ENCODE measurements around the gene PLS3. TPM values are rescaled to one million over a fixed set of nuclear protein-coding genes. Genes with fewer than 3 reads are reported as not detected.

PLS3 gene
- total RNA-seq, 1 donor from 2014 or later: 122 TPM

DNA sequence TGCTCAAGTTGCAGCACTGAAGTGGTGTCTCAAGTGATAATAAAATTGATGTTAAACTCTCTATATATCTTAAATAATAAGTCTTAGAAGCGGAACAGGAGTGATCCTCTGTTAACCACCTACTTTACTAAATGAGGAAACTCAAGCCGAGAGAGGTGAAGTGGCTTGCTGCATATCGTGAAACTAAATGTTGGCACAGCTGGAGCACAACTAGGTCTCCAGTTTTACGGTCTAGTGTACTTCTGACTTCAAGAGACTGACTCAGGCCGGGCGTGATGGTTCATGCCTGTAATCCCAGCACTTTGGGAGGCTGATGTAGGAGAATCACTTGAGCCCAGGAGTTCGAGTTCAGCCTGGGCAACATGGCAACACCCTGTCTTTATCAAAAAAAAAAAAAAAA lies 35.5 kb upstream of the PLS3 start:
- H3K4me1 Mint-ChIP-seq (ENCODE audit: unreplicated experiment): no peaks in the 10 kb centered on the region
- no peaks in the 10 kb centered on the region for H3K27me3 Mint-ChIP-seq (ENCODE audit: unreplicated experiment)
- no peak overlapping the region for H3K4me3 Mint-ChIP-seq (ENCODE audit: unreplicated experiment)
- TF ChIP-seq CTCF (IDR thresholded peaks at IDR 0.05; ENCODE audit: unreplicated experiment): no peak
- no peaks in the 10 kb centered on the region for H3K9me3 Mint-ChIP-seq (ENCODE audit: unreplicated experiment)
- H3K36me3 Mint-ChIP-seq (ENCODE audit: low read depth, unreplicated experiment): no peaks in the 10 kb centered on the region
- no peak for DNase-seq (ENCODE audit: low spot score)
- H3K27ac Mint-ChIP-seq (ENCODE audit: unreplicated experiment): no peak overlapping the region

DNA sequence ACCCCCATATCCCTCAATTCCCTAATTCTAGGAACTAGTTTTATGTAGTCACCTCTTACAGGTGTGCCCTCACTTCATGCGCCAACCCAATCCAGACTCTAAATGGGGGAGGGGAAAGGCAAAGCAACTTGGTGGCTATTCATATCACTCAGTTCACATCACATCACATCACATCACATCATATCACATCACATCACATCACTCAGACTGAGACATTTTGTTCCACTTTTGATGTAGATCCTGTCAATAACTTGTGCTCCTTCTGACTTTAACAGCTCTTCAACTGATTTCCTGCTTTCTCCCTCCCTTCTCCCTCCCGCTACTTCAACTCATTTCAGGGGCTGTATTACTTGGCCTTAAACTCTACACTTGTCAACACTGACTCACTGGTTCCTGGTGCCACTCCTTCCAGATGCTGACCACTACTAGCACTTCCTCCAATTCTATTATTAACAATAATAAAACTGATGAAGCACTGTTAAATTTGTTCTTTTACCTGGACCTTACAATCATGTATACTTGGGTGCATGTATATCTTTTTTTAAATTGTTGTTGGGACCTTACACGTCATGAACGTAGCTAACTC lies 29.1 kb upstream of the PLS3 start:
- H3K27me3 Mint-ChIP-seq (ENCODE audit: unreplicated experiment): no peaks in the 10 kb centered on the region
- no peak overlapping the region for H3K4me3 Mint-ChIP-seq (ENCODE audit: unreplicated experiment)
- peaks cover 3% of the 10 kb centered on the region for H3K4me1 Mint-ChIP-seq (ENCODE audit: unreplicated experiment)
- H3K36me3 Mint-ChIP-seq (ENCODE audit: low read depth, unreplicated experiment): no peaks in the 10 kb centered on the region
- no peak for TF ChIP-seq CTCF (IDR thresholded peaks at IDR 0.05; ENCODE audit: unreplicated experiment)
- DNase-seq (ENCODE audit: low spot score): no peak
- no peak overlapping the region for H3K27ac Mint-ChIP-seq (ENCODE audit: unreplicated experiment)
- H3K9me3 Mint-ChIP-seq (ENCODE audit: unreplicated experiment): no peaks in the 10 kb centered on the region

- Mint-ChIP-seq H3K4me3 (ENCODE audit: unreplicated experiment) (no peak overlapping the region), H3K4me1 (ENCODE audit: unreplicated experiment) (peaks cover 3% of the 10 kb centered on the region), H3K27me3 (ENCODE audit: unreplicated experiment) (no peaks in the 10 kb centered on the region), H3K36me3 (ENCODE audit: low read depth, unreplicated experiment) (no peaks in the 10 kb centered on the region), H3K9me3 (ENCODE audit: unreplicated experiment) (no peaks in the 10 kb centered on the region), H3K27ac (ENCODE audit: unreplicated experiment) (no peak overlapping the region)
- TF ChIP-seq CTCF (IDR thresholded peaks at IDR 0.05; ENCODE audit: unreplicated experiment): no peak
- no peak for DNase-seq (ENCODE audit: low spot score)
Observed at GRCh38 chrX:115533485-115533884, 27.5 kb upstream of the PLS3 start.

GRCh38 chrX:115534383-115534782 lies 26.6 kb upstream of the PLS3 start:
- Mint-ChIP-seq H3K4me1 (ENCODE audit: unreplicated experiment) (peaks cover 3% of the 10 kb centered on the region), H3K36me3 (ENCODE audit: low read depth, unreplicated experiment) (no peaks in the 10 kb centered on the region), H3K9me3 (ENCODE audit: unreplicated experiment) (no peaks in the 10 kb centered on the region), H3K27me3 (ENCODE audit: unreplicated experiment) (no peaks in the 10 kb centered on the region), H3K27ac (ENCODE audit: unreplicated experiment) (no peak overlapping the region), H3K4me3 (ENCODE audit: unreplicated experiment) (no peak overlapping the region)
- DNase-seq (ENCODE audit: low spot score): no peak
- no peak for TF ChIP-seq CTCF (IDR thresholded peaks at IDR 0.05; ENCODE audit: unreplicated experiment)

- Mint-ChIP-seq H3K4me3 (ENCODE audit: unreplicated experiment) (no peak overlapping the region), H3K27ac (ENCODE audit: unreplicated experiment) (no peak overlapping the region), H3K4me1 (ENCODE audit: unreplicated experiment) (peaks cover 3% of the 10 kb centered on the region), H3K9me3 (ENCODE audit: unreplicated experiment) (no peaks in the 10 kb centered on the region), H3K27me3 (ENCODE audit: unreplicated experiment) (no peaks in the 10 kb centered on the region), H3K36me3 (ENCODE audit: low read depth, unreplicated experiment) (no peaks in the 10 kb centered on the region)
- no peak for DNase-seq (ENCODE audit: low spot score)
- no peak for TF ChIP-seq CTCF (IDR thresholded peaks at IDR 0.05; ENCODE audit: unreplicated experiment)
Observed at GRCh38 chrX:115535421-115535820, 25.6 kb upstream of the PLS3 start.
